Measurements from ENCODE around the gene ZDHHC12.

The ZDHHC12 gene

GRCh38 chr9:128723866-128724743, at the start of gene ZDHHC12:
ZDHHC12 (minus strand) TSS chr9:128724127; CDS start chr9:128724093, 34 bp downstream.
- peak; percentile 99 for DNase-seq

- DNase-seq: no peak
Observed at GRCh38 chr9:128773049-128773448, 49.1 kb upstream of the ZDHHC12 start.

GRCh38 chr9:128771745-128772519, 48.0 kb upstream of the ZDHHC12 start, which contains the start of gene ZER1:
ZER1 (minus strand) TSS chr9:128771927; CDS start chr9:128755565, 16,362 bp downstream.
- DNase-seq: peak; percentile 95

- no peak for DNase-seq
Observed at GRCh38 chr9:128771094-128771721, 47.3 kb upstream of the ZDHHC12 start.

GRCh38 chr9:128770286-128771030, 46.5 kb upstream of the ZDHHC12 start:
- DNase-seq: no peak

- DNase-seq: no peak
Observed at GRCh38 chr9:128768606-128769005, 44.7 kb upstream of the ZDHHC12 start.

- no peak for DNase-seq
Observed at GRCh38 chr9:128765499-128765898, 41.6 kb upstream of the ZDHHC12 start.

- no peak for DNase-seq
Observed at GRCh38 chr9:128764361-128764760, 40.4 kb upstream of the ZDHHC12 start.

- DNase-seq: no peak
Observed at GRCh38 chr9:128762671-128763449, 38.9 kb upstream of the ZDHHC12 start.

GRCh38 chr9:128757602-128758001, 33.7 kb upstream of the ZDHHC12 start:
- DNase-seq: no peak

- no peak for DNase-seq
Observed at GRCh38 chr9:128753627-128754026, 29.7 kb upstream of the ZDHHC12 start.

GRCh38 chr9:128750926-128751595, 27.1 kb upstream of the ZDHHC12 start:
- DNase-seq: no peak

- DNase-seq: no peak
Observed at GRCh38 chr9:128747241-128747640, 23.3 kb upstream of the ZDHHC12 start.

GRCh38 chr9:128743421-128743820, 19.5 kb upstream of the ZDHHC12 start:
- no peak for DNase-seq

- DNase-seq: no peak
Observed at GRCh38 chr9:128742401-128742800, 18.5 kb upstream of the ZDHHC12 start.

GRCh38 chr9:128735373-128735772, 11.4 kb upstream of the ZDHHC12 start:
- no peak for DNase-seq

- no peak for DNase-seq
Observed at GRCh38 chr9:128733256-128733655, 9.3 kb upstream of the ZDHHC12 start.

GRCh38 chr9:128732576-128732975, 8.6 kb upstream of the ZDHHC12 start:
- no peak for DNase-seq

GRCh38 chr9:128731691-128732090, 7.8 kb upstream of the ZDHHC12 start:
- DNase-seq: no peak

- DNase-seq: no peak
Observed at GRCh38 chr9:128731093-128731492, 7.2 kb upstream of the ZDHHC12 start.
